SK-N-SH (cell line): Measurements from ENCODE around the gene SCNN1A. TPM values are rescaled to one million over a fixed set of nuclear protein-coding genes. Genes with fewer than 3 reads are reported as not detected.

ENCODE experiments used
- CTCF ChIA-PET: fragments of 300-600, 350-600 bp; formaldehyde crosslinking; extraction: SDS; loops from one replicate; lab custom pipeline; 2021; lab: Yijun Ruan, JAX
- POLR2A ChIA-PET: fragments of 350-600 bp; sonication (Branson Sonifier 250); formaldehyde crosslinking; extraction: SDS; loops from one replicate; lab custom pipeline; 2020; ENCODE audit warnings: antibody characterized with exemption, inconsistent platforms; lab: Yijun Ruan, JAX
- DNase-seq: peaks from one replicate; pipeline ENCODE4 v3.0.0; 2012
- H2AFZ ChIP-seq: fragments of 200-600 bp; sonication (generic); 2 replicates; pipeline ENCODE4 v1.8.1; 2016; ENCODE audit warnings: antibody characterized with exemption, mild to moderate bottlenecking, low read depth
- H3F3A ChIP-seq: fragments of 200-600 bp; sonication (generic); replicated peaks from 2 replicates; pipeline ENCODE3; 2016; ENCODE audit warnings: antibody characterized with exemption, mild to moderate bottlenecking; ENCODE audit not compliant: insufficient read depth
- H3K27ac ChIP-seq, 2 experiments: fragments of 200-500 bp in 1 of 2; fragments of 200-600 bp in 1 of 2; sonication (Bioruptor generic) in 1 of 2; sonication (generic), shearing (Covaris generic) in 1 of 2; 2 replicates each; pipeline versions ENCODE4 v1.5.1 to v1.6.1; 2014 to 2016; ENCODE audit warnings: low read depth in 2 of 2, inconsistent platforms in 1 of 2, low read length in 1 of 2, mild to moderate bottlenecking in 1 of 2, mixed read lengths in 1 of 2
- H3K27me3 ChIP-seq: fragments of 200-600 bp; sonication (generic), shearing (Covaris generic); 2 replicates; pipeline ENCODE4 v1.6.1; 2016; ENCODE audit warnings: mixed run types; ENCODE audit not compliant: insufficient read depth
- H3K36me3 ChIP-seq, 2 experiments: fragments of 200-500 bp in 1 of 2; fragments of 200-600 bp in 1 of 2; sonication (Bioruptor generic) in 1 of 2; sonication (generic) in 1 of 2; replicated peaks in 1 of 2; 2 replicates each; pipeline versions ENCODE3 to v1.5.1; 2014 to 2016; ENCODE audit warnings: low read length in 1 of 2, mild to moderate bottlenecking in 1 of 2; ENCODE audit not compliant: insufficient read depth in 2 of 2, control insufficient read depth in 1 of 2
- H3K4me1 ChIP-seq, 2 experiments: fragments of 200-500 bp in 1 of 2; fragments of 200-600 bp in 1 of 2; sonication (Bioruptor generic) in 1 of 2; sonication (generic), shearing (Covaris generic) in 1 of 2; 2 replicates each; pipeline versions ENCODE4 v1.5.1 to v1.6.1; 2014 to 2016; ENCODE audit warnings: low read depth in 1 of 2, low read length in 1 of 2, mixed run types in 1 of 2; ENCODE audit not compliant: insufficient read depth in 2 of 2, control insufficient read depth in 1 of 2
- H3K4me2 ChIP-seq: fragments of 200-600 bp; sonication (generic), shearing (Covaris generic); 2 replicates; pipeline ENCODE4 v1.6.1; 2017; ENCODE audit warnings: mixed run types
- H3K4me3 ChIP-seq, 2 experiments: fragments of 200-500 bp in 1 of 2; fragments of 200-600 bp in 1 of 2; sonication (Bioruptor generic) in 1 of 2; sonication (generic), shearing (Covaris generic) in 1 of 2; 2 replicates each; pipeline versions ENCODE4 v1.5.1 to v1.8.1; 2014 to 2016; ENCODE audit warnings: low read depth in 2 of 2, inconsistent platforms in 1 of 2, low read length in 1 of 2, mild to moderate bottlenecking in 1 of 2, mixed read lengths in 1 of 2, moderate library complexity in 1 of 2
- H3K79me2 ChIP-seq: fragments of 200-600 bp; sonication (generic); 2 replicates; pipeline ENCODE4 v1.8.1; 2017; ENCODE audit warnings: mild to moderate bottlenecking; ENCODE audit not compliant: insufficient read depth
- H3K9ac ChIP-seq: fragments of 200-600 bp; sonication (generic); 2 replicates; pipeline ENCODE4 v1.6.1; 2017; ENCODE audit warnings: mixed run types
- H3K9me2 ChIP-seq: fragments of 200-600 bp; sonication (generic); 2 replicates; pipeline ENCODE4 v1.6.1; 2017; ENCODE audit warnings: mixed run types
- H3K9me3 ChIP-seq: fragments of 200-600 bp; sonication (generic); 2 replicates; pipeline ENCODE4 v1.6.1; 2017; ENCODE audit warnings: mixed run types, mild to moderate bottlenecking, moderate library complexity
- H4K20me1 ChIP-seq: fragments of 200-600 bp; sonication (generic); 2 replicates; pipeline ENCODE4 v1.6.1; 2017; ENCODE audit warnings: mild to moderate bottlenecking, mixed run types; ENCODE audit not compliant: insufficient read depth
- CTCF ChIP-seq: fragments of 200-600 bp; sonication (generic); IDR thresholded peaks from 2 replicates; pipeline ENCODE4 v1.6.1; 2017; ENCODE audit warnings: antibody characterized with exemption, mild to moderate bottlenecking, moderate library complexity
- EP300 ChIP-seq, 2 experiments: IDR thresholded peaks; 2 replicates each; pipeline versions ENCODE4 v1.4.0 to v1.6.1; 2012; ENCODE audit warnings: borderline replicate concordance in 1 of 2, low read depth in 1 of 2, low read length in 1 of 2
- EZH2phosphoT487 ChIP-seq: fragments of 200-600 bp; sonication (generic); IDR thresholded peaks from 2 replicates; pipeline ENCODE4 v1.6.1; 2017; ENCODE audit warnings: low read depth, mixed run types, mild to moderate bottlenecking, antibody characterized with exemption, moderate library complexity, borderline replicate concordance
- FOXJ3 ChIP-seq: sonication (generic); formaldehyde crosslinking; IDR thresholded peaks from 2 replicates; pipeline ENCODE4 v1.5.1; 2020; ENCODE audit warnings: mild to moderate bottlenecking, missing genetic modification reagents
- GABPA ChIP-seq: IDR thresholded peaks from 2 replicates; pipeline ENCODE4 v1.4.0; 2012; ENCODE audit warnings: low read depth, mild to moderate bottlenecking
- GATA2 ChIP-seq: sonication (generic); formaldehyde crosslinking; IDR thresholded peaks from 2 replicates; pipeline ENCODE4 v1.5.0; 2020; ENCODE audit warnings: mild to moderate bottlenecking, missing genetic modification reagents
- MAX ChIP-seq: IDR thresholded peaks from 2 replicates; pipeline ENCODE4 v1.4.0; 2012; ENCODE audit warnings: low read depth
- NFIC ChIP-seq: IDR thresholded peaks from 2 replicates; pipeline ENCODE4 v1.4.0; 2012; ENCODE audit warnings: borderline replicate concordance
- NRF1 ChIP-seq: IDR thresholded peaks from 2 replicates; pipeline ENCODE4 v1.6.1; 2012; ENCODE audit warnings: low read depth, mild to moderate bottlenecking, low read length
- PBX3 ChIP-seq: IDR thresholded peaks from 2 replicates; pipeline ENCODE4; 2012
- RCOR1 ChIP-seq: fragments of 150-350 bp; IDR thresholded peaks from 2 replicates; pipeline ENCODE4 v1.6.1; 2017; ENCODE audit warnings: antibody characterized with exemption, low read length
- SIN3A ChIP-seq: IDR thresholded peaks from 2 replicates; pipeline ENCODE4 v1.6.1; 2012; ENCODE audit warnings: low read depth, mild to moderate bottlenecking, low read length, moderate library complexity, borderline replicate concordance
- SMC3 ChIP-seq: IDR thresholded peaks from 2 replicates; pipeline ENCODE4 v1.6.1; 2012; ENCODE audit warnings: low read depth, low read length, improper control_type of control experiment
- TAF1 ChIP-seq: IDR thresholded peaks from 2 replicates; pipeline ENCODE4 v1.6.1; 2012; ENCODE audit warnings: low read depth, mild to moderate bottlenecking, low read length, moderate library complexity, borderline replicate concordance
- TEAD4 ChIP-seq: IDR thresholded peaks from 2 replicates; pipeline ENCODE4 v1.4.0; 2012; ENCODE audit warnings: mild to moderate bottlenecking, borderline replicate concordance; ENCODE audit not compliant: insufficient read depth
- YY1 ChIP-seq: IDR thresholded peaks from 2 replicates; pipeline ENCODE4 v1.4.0; 2012; ENCODE audit warnings: low read depth, mild to moderate bottlenecking
- WGBS: methylation state at CpG from one replicate; pipeline ENCODE4 v1.1.6; 2017; ENCODE audit warnings: low lambda C conversion rate; 5-methylcytosine and 5-hydroxymethylcytosine counted together
- polyA plus RNA-seq, 3 experiments: library from polyadenylated mRNA; depleted of rRNA; stranded (reverse); fragments of >200 nt; gene quantifications; 2 replicates each; pipeline ENCODE4 v1.2.3, GENCODE V29; 2012
- TF ChIP-seq, protein P1 (sequence below): IDR thresholded peaks from 2 replicates; pipeline ENCODE4 v1.6.1; 2012; ENCODE audit warnings: mild to moderate bottlenecking, low read depth, low read length, moderate library complexity
- TF ChIP-seq, protein P2 (sequence below): fragments of 150-350 bp; IDR thresholded peaks from 2 replicates; pipeline ENCODE4 v1.6.1; 2016; ENCODE audit warnings: mild to moderate bottlenecking, low read depth, low read length
- TF ChIP-seq, protein P3 (sequence below): IDR thresholded peaks from 2 replicates; pipeline ENCODE4 v1.4.0; 2012; ENCODE audit warnings: low read depth, borderline replicate concordance

The SCNN1A gene
- polyA plus RNA-seq, 1 of the 3 experiments (the other 2 are of a cell fraction), result 1.6 TPM

GRCh38 chr12:6335451-6336078, 39.8 kb downstream of the SCNN1A start (continued):
- peak; percentile 67 for TF ChIP-seq CTCF
- TF ChIP-seq GABPA, result peak; percentile 46; the same call in 1 of the 2 replicates
- TF ChIP-seq, protein P1, sequence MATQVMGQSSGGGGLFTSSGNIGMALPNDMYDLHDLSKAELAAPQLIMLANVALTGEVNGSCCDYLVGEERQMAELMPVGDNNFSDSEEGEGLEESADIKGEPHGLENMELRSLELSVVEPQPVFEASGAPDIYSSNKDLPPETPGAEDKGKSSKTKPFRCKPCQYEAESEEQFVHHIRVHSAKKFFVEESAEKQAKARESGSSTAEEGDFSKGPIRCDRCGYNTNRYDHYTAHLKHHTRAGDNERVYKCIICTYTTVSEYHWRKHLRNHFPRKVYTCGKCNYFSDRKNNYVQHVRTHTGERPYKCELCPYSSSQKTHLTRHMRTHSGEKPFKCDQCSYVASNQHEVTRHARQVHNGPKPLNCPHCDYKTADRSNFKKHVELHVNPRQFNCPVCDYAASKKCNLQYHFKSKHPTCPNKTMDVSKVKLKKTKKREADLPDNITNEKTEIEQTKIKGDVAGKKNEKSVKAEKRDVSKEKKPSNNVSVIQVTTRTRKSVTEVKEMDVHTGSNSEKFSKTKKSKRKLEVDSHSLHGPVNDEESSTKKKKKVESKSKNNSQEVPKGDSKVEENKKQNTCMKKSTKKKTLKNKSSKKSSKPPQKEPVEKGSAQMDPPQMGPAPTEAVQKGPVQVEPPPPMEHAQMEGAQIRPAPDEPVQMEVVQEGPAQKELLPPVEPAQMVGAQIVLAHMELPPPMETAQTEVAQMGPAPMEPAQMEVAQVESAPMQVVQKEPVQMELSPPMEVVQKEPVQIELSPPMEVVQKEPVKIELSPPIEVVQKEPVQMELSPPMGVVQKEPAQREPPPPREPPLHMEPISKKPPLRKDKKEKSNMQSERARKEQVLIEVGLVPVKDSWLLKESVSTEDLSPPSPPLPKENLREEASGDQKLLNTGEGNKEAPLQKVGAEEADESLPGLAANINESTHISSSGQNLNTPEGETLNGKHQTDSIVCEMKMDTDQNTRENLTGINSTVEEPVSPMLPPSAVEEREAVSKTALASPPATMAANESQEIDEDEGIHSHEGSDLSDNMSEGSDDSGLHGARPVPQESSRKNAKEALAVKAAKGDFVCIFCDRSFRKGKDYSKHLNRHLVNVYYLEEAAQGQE, result no peak; the same call in 1 of the 2 replicates
- peak in 1 of 2 experiments; percentile 21; a peak in 1 of 4 replicates for TF ChIP-seq EP300 (IDR thresholded peaks at IDR 0.05; ENCODE audit: borderline replicate concordance in 1 of 2, low read depth in 1 of 2, low read length in 1 of 2)
- no peak for TF ChIP-seq MAX
- TF ChIP-seq FOXJ3, result no peak
- TF ChIP-seq RCOR1, result no peak
- TF ChIP-seq TAF1, result no peak
- TF ChIP-seq, protein P2, sequence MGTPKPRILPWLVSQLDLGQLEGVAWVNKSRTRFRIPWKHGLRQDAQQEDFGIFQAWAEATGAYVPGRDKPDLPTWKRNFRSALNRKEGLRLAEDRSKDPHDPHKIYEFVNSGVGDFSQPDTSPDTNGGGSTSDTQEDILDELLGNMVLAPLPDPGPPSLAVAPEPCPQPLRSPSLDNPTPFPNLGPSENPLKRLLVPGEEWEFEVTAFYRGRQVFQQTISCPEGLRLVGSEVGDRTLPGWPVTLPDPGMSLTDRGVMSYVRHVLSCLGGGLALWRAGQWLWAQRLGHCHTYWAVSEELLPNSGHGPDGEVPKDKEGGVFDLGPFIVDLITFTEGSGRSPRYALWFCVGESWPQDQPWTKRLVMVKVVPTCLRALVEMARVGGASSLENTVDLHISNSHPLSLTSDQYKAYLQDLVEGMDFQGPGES, result no peak
- TF ChIP-seq NRF1, result no peak
- no peak for TF ChIP-seq GATA2 (CRISPR knock-in tag)

DNA sequence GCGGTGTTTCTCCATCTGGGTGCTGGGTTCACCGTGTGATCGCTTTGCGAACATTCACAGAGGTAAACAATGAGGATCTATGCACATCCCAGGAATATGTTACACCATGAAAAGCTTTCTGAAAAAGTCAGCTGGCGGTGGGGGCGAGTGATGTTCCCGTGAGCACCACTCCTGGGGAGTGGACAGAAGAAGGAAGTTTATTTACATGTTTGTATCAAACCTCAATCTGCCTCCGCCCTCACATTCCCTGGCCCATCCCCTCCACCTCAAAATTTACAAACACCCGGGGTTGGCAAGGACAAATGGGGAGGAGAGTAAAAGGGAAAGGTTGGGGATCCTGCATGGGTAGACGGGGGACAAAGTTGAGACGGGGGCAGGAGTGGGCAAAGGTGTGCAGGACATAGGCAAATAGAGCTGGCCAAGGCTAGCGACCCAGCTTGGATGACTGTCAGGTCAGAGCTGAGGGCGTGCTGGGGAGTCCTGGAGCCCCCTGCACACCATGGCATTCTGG, 40.4 kb downstream of the SCNN1A start:
- Histone ChIP-seq H3K4me1 (peaks cover 42 to 71% of the 10 kb centered on the region in 2 experiments), H2AFZ (no peak overlapping the region), H3F3A (peaks cover 65% of the 10 kb centered on the region), H3K9me2 (no peaks in the 10 kb centered on the region), H3K79me2 (peaks cover 77% of the 10 kb centered on the region), H3K9ac (peak overlapping the region; percentile 83), H3K27ac (peak overlapping the region; percentile 96 to 100), H4K20me1 (peaks cover 12% of the 10 kb centered on the region; the same call in 1 of the 2 replicates), H3K4me2 (peak overlapping the region; percentile 88), H3K4me3 (0 out of 4 replicates have a peak overlapping the region, but pooled peaks of 1 of the 2 experiments have one; percentile 33), H3K36me3 (peaks cover 33 to 36% of the 10 kb centered on the region in 2 experiments), H3K27me3 (no peaks in the 10 kb centered on the region), H3K9me3 (no peaks in the 10 kb centered on the region)
- ChIA-PET POLR2A (no interaction called here), CTCF (interaction anchor here (0.8 to 2.5 kb wide), 7 partner anchors 49 to 885 kb away, joined by 3 to 10 read pairs (median 3); no protein-coding TSS in a partner anchor)
- DNase-seq, result no peak
- 74% methylated on average over 13 of the region's 13 CpGs for WGBS
- TF ChIP-seq SIN3A, result no peak
- no peak for TF ChIP-seq EZH2phosphoT487
- TF ChIP-seq, protein P3, sequence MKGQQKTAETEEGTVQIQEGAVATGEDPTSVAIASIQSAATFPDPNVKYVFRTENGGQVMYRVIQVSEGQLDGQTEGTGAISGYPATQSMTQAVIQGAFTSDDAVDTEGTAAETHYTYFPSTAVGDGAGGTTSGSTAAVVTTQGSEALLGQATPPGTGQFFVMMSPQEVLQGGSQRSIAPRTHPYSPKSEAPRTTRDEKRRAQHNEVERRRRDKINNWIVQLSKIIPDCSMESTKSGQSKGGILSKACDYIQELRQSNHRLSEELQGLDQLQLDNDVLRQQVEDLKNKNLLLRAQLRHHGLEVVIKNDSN, result no peak
- no peak for TF ChIP-seq SMC3
- TF ChIP-seq NRF1, result no peak
- TF ChIP-seq NFIC, result no peak
- no peak for TF ChIP-seq TAF1
- TF ChIP-seq TEAD4, result no peak
- no peak for TF ChIP-seq GATA2 (CRISPR knock-in tag)
- no peak for TF ChIP-seq YY1
- TF ChIP-seq, protein P2, result no peak
- TF ChIP-seq PBX3, result no peak
